ENCODE results near the gene SHB.

GRCh38 chr9:37960631-37961030 is 108.4 kb downstream of the SHB start:
- no peak for TF ChIP-seq CTCF (tag by site-specific recombination; IDR thresholded peaks at IDR 0.05)
- TF ChIP-seq ZBTB17 (tag by site-specific recombination; IDR thresholded peaks at IDR 0.05) = no peak
- no peak for TF ChIP-seq ZNF223 (tag by site-specific recombination; IDR thresholded peaks at IDR 0.05)
- TF ChIP-seq YY1 (tag by site-specific recombination; IDR thresholded peaks at IDR 0.05) = no peak
- TF ChIP-seq ZNF473 (tag by site-specific recombination; IDR thresholded peaks at IDR 0.05) = no peak
- TF ChIP-seq ZNF670 (tag by site-specific recombination; IDR thresholded peaks at IDR 0.05; ENCODE audit: low read depth) = no peak
- no peak for TF ChIP-seq ZBTB7A (tag by site-specific recombination; IDR thresholded peaks at IDR 0.05; ENCODE audit: low read depth)
- TF ChIP-seq KLF16 (tag by site-specific recombination; IDR thresholded peaks at IDR 0.05) = no peak
- TF ChIP-seq ZNF138 (tag by site-specific recombination; IDR thresholded peaks at IDR 0.05; ENCODE audit: borderline replicate concordance) = no peak
- no peak for TF ChIP-seq FEZF1 (tag by site-specific recombination; IDR thresholded peaks at IDR 0.05)
- TF ChIP-seq ATF2 (tag by site-specific recombination; IDR thresholded peaks at IDR 0.05; ENCODE audit: low read depth) = no peak
- no peak for TF ChIP-seq ZNF626 (tag by site-specific recombination; IDR thresholded peaks at IDR 0.05)
- TF ChIP-seq ZNF629 (tag by site-specific recombination; IDR thresholded peaks at IDR 0.05) = no peak
